ENCODE results near the gene SUPT3H.
A peak's percentile ranks its signal among the peaks of the same experiment; 100 is the strongest.

Gene SUPT3H

GRCh38 chr6:44972709-44973108 is 405.0 kb downstream of the SUPT3H start:
- FAIRE-seq: no peak
- no peak for DNase-seq (ENCODE audit: insufficient read length, low spot score)

GRCh38 chr6:44969446-44970185 is 408.1 kb downstream of the SUPT3H start:
- no peak for DNase-seq (ENCODE audit: insufficient read length, low spot score)
- no peak for FAIRE-seq

- FAIRE-seq (no peak), DNase-seq (ENCODE audit: insufficient read length, low spot score) (no peak)
Measured at GRCh38 chr6:44967481-44967880, 410.3 kb downstream of the SUPT3H start.

- DNase-seq (ENCODE audit: insufficient read length, low spot score): no peak
- no peak for FAIRE-seq
Measured at GRCh38 chr6:44966449-44967092, 411.2 kb downstream of the SUPT3H start.

GRCh38 chr6:44965708-44966107 is 412.0 kb downstream of the SUPT3H start:
- FAIRE-seq: no peak

GRCh38 chr6:44960898-44961297 is 416.8 kb downstream of the SUPT3H start:
- no peak for DNase-seq (ENCODE audit: insufficient read length, low spot score)
- no peak for FAIRE-seq

More at GRCh38 chr6:44965708-44966107, 412.0 kb downstream of the SUPT3H start:
- no peak for DNase-seq (ENCODE audit: insufficient read length, low spot score)

GRCh38 chr6:44959651-44960050 is 418.1 kb downstream of the SUPT3H start:
- no peak for FAIRE-seq
- DNase-seq (ENCODE audit: insufficient read length, low spot score): no peak

GRCh38 chr6:44957156-44957555 is 420.6 kb downstream of the SUPT3H start:
- DNase-seq (ENCODE audit: insufficient read length, low spot score): no peak
- no peak for FAIRE-seq

GRCh38 chr6:44956396-44956795 is 421.3 kb downstream of the SUPT3H start:
- DNase-seq (ENCODE audit: insufficient read length, low spot score) (no peak), FAIRE-seq (no peak)

GRCh38 chr6:44955145-44955544 is 422.6 kb downstream of the SUPT3H start:
- DNase-seq (ENCODE audit: insufficient read length, low spot score): no peak
- FAIRE-seq: no peak

- DNase-seq (ENCODE audit: insufficient read length, low spot score) (no peak), FAIRE-seq (no peak)
Measured at GRCh38 chr6:44954281-44954680, 423.5 kb downstream of the SUPT3H start.

- FAIRE-seq: no peak
- no peak for DNase-seq (ENCODE audit: insufficient read length, low spot score)
Measured at GRCh38 chr6:44951253-44951747, 426.4 kb downstream of the SUPT3H start.

- FAIRE-seq (no peak), DNase-seq (ENCODE audit: insufficient read length, low spot score) (no peak)
Measured at GRCh38 chr6:44949596-44950201, 428.0 kb downstream of the SUPT3H start.

- no peak for FAIRE-seq
Measured at GRCh38 chr6:44943541-44943940, 434.2 kb downstream of the SUPT3H start.

GRCh38 chr6:44942798-44943197 is 434.9 kb downstream of the SUPT3H start:
- FAIRE-seq (no peak), DNase-seq (ENCODE audit: insufficient read length, low spot score) (no peak)

More at GRCh38 chr6:44943541-44943940, 434.2 kb downstream of the SUPT3H start:
- no peak for DNase-seq (ENCODE audit: insufficient read length, low spot score)

- FAIRE-seq (no peak), DNase-seq (ENCODE audit: insufficient read length, low spot score) (no peak)
Measured at GRCh38 chr6:44942201-44942600, 435.5 kb downstream of the SUPT3H start.

- DNase-seq (ENCODE audit: insufficient read length, low spot score) (no peak), FAIRE-seq (peak; percentile 40)
Measured at GRCh38 chr6:44940367-44940766, 437.4 kb downstream of the SUPT3H start.

GRCh38 chr6:44935693-44936300 is 441.9 kb downstream of the SUPT3H start:
- DNase-seq (ENCODE audit: insufficient read length, low spot score) (no peak), FAIRE-seq (no peak)

- DNase-seq (ENCODE audit: insufficient read length, low spot score): no peak
- no peak for FAIRE-seq
Measured at GRCh38 chr6:44933108-44933507, 444.6 kb downstream of the SUPT3H start.

GRCh38 chr6:44932651-44933091 is 445.1 kb downstream of the SUPT3H start:
- no peak for DNase-seq (ENCODE audit: insufficient read length, low spot score)
- FAIRE-seq: no peak

GRCh38 chr6:44931385-44931784 is 446.3 kb downstream of the SUPT3H start:
- DNase-seq (ENCODE audit: insufficient read length, low spot score) (no peak), FAIRE-seq (no peak)

Measured in GM19239 (cell line).